DOHH2 (cell line): Measurements from ENCODE around the gene DSE.

ENCODE experiments used
- H3F3A ChIP-seq: fragments of 200-600 bp; sonication (generic), shearing (Covaris generic); 2 replicates; pipeline ENCODE4 v1.6.0; 2016; ENCODE audit warnings: antibody characterized with exemption, mild to moderate bottlenecking; ENCODE audit not compliant: control insufficient read depth, insufficient read depth
- H3K27ac ChIP-seq: fragments of 200-600 bp; sonication (generic); 2 replicates; pipeline ENCODE4 v1.5.1; 2014; ENCODE audit warnings: low read depth, mild to moderate bottlenecking, low read length, moderate library complexity
- H3K27me3 ChIP-seq: fragments of 200-600 bp; sonication (generic); 2 replicates; pipeline ENCODE4 v1.6.1; 2014; ENCODE audit warnings: mild to moderate bottlenecking, low read length, mixed read lengths; ENCODE audit not compliant: control insufficient read depth
- H3K36me3 ChIP-seq: fragments of 200-600 bp; sonication (generic); 2 replicates; pipeline ENCODE4 v1.6.1; 2014; ENCODE audit warnings: mild to moderate bottlenecking, low read length, moderate library complexity, mixed read lengths; ENCODE audit not compliant: control insufficient read depth
- H3K4me1 ChIP-seq: fragments of 200-600 bp; sonication (generic); 2 replicates; pipeline ENCODE4 v1.6.1; 2014; ENCODE audit warnings: mild to moderate bottlenecking, low read length, mixed read lengths; ENCODE audit not compliant: control insufficient read depth
- H3K4me2 ChIP-seq: fragments of 200-600 bp; sonication (generic); 2 replicates; pipeline ENCODE4 v1.6.0; 2014; ENCODE audit warnings: mild to moderate bottlenecking, low read length, moderate library complexity
- H3K4me3 ChIP-seq: fragments of 200-600 bp; sonication (generic); 2 replicates; pipeline ENCODE4 v1.5.1; 2014; ENCODE audit warnings: mild to moderate bottlenecking, low read length, mixed read lengths
- H3K79me2 ChIP-seq: fragments of 200-600 bp; sonication (generic); 2 replicates; pipeline ENCODE4 v1.6.1; 2014; ENCODE audit warnings: mild to moderate bottlenecking, low read length, mixed read lengths; ENCODE audit not compliant: control insufficient read depth
- H3K9me2 ChIP-seq: fragments of 200-600 bp; sonication (generic); replicated peaks from 2 replicates; pipeline ENCODE4 v1.6.1; 2014; ENCODE audit warnings: mild to moderate bottlenecking, low read length, mixed read lengths; ENCODE audit not compliant: control insufficient read depth
- H3K9me3 ChIP-seq: fragments of 200-600 bp; sonication (generic); 2 replicates; pipeline ENCODE4 v1.6.1; 2014; ENCODE audit warnings: antibody characterized with exemption, low read length, mixed read lengths; ENCODE audit not compliant: control insufficient read depth, insufficient read depth
- H4K20me1 ChIP-seq: fragments of 200-600 bp; sonication (generic); 2 replicates; pipeline ENCODE4 v1.6.0; 2014; ENCODE audit warnings: low read depth, mild to moderate bottlenecking, antibody characterized with exemption, low read length, moderate library complexity; ENCODE audit not compliant: control insufficient read depth, insufficient read depth
- CTCF ChIP-seq: fragments of 200-600 bp; sonication (generic); IDR thresholded peaks from one replicate; pipeline ENCODE4 v1.5.1; 2014; ENCODE audit warnings: antibody characterized with exemption, mild to moderate bottlenecking, low read depth, low read length; ENCODE audit not compliant: poor library complexity, severe bottlenecking
- EZH2phosphoT487 ChIP-seq: fragments of 200-600 bp; sonication (generic); IDR thresholded peaks from 2 replicates; pipeline ENCODE4 v1.6.1; 2017; ENCODE audit warnings: borderline replicate concordance, mild to moderate bottlenecking, antibody characterized with exemption, low read length, moderate library complexity, mixed read lengths

Gene DSE

GRCh38 chr6:116485559-116486184 is 114.9 kb downstream of the DSE start:
- Histone ChIP-seq H3K9me3 (no peaks in the 10 kb centered on the region), H3K27ac (no peak overlapping the region), H3K4me1 (no peaks in the 10 kb centered on the region), H3K79me2 (no peaks in the 10 kb centered on the region), H3K36me3 (no peaks in the 10 kb centered on the region), H4K20me1 (no peaks in the 10 kb centered on the region), H3F3A (no peaks in the 10 kb centered on the region), H3K27me3 (peaks cover 29% of the 10 kb centered on the region), H3K4me2 (no peak overlapping the region), H3K4me3 (no peak overlapping the region), H3K9me2 (no peaks in the 10 kb centered on the region)
- TF ChIP-seq EZH2phosphoT487 (no peak), CTCF (no peak)

- H3K79me2 ChIP-seq: no peaks in the 10 kb centered on the region
- H3K36me3 ChIP-seq: no peaks in the 10 kb centered on the region
- no peaks in the 10 kb centered on the region for H3K4me1 ChIP-seq
- no peaks in the 10 kb centered on the region for H3K9me2 ChIP-seq
- no peak overlapping the region for H3K4me3 ChIP-seq
- TF ChIP-seq CTCF: no peak
- TF ChIP-seq EZH2phosphoT487: no peak
- no peaks in the 10 kb centered on the region for H3K9me3 ChIP-seq
- H3K27me3 ChIP-seq: peaks cover 3% of the 10 kb centered on the region; the same call in 1 of the 2 replicates
- H3K27ac ChIP-seq: no peak overlapping the region
- no peaks in the 10 kb centered on the region for H4K20me1 ChIP-seq
- H3K4me2 ChIP-seq: no peak overlapping the region
- no peaks in the 10 kb centered on the region for H3F3A ChIP-seq
Measured at GRCh38 chr6:116491610-116492330, 121.0 kb downstream of the DSE start.

GRCh38 chr6:116492331-116493067 is 121.8 kb downstream of the DSE start:
- Histone ChIP-seq H3K4me3 (no peak overlapping the region), H3K9me3 (no peaks in the 10 kb centered on the region)
- no peak for TF ChIP-seq EZH2phosphoT487
- TF ChIP-seq CTCF: no peak

More at GRCh38 chr6:116492331-116493067, 121.8 kb downstream of the DSE start:
- Histone ChIP-seq H3K9me2 (no peaks in the 10 kb centered on the region), H3K4me1 (no peaks in the 10 kb centered on the region), H3K27me3 (peaks cover 3% of the 10 kb centered on the region; the same call in 1 of the 2 replicates), H3K36me3 (no peaks in the 10 kb centered on the region), H3K27ac (no peak overlapping the region), H3F3A (no peaks in the 10 kb centered on the region), H3K4me2 (no peak overlapping the region), H4K20me1 (no peaks in the 10 kb centered on the region), H3K79me2 (no peaks in the 10 kb centered on the region)
